Measurements from ENCODE around the gene MYOD1. TPM values are rescaled to one million over a fixed set of nuclear protein-coding genes. Genes with fewer than 3 reads are reported as not detected.

Gene MYOD1
- total RNA-seq, 2 donors from 2014 or later, result not detected

DNA sequence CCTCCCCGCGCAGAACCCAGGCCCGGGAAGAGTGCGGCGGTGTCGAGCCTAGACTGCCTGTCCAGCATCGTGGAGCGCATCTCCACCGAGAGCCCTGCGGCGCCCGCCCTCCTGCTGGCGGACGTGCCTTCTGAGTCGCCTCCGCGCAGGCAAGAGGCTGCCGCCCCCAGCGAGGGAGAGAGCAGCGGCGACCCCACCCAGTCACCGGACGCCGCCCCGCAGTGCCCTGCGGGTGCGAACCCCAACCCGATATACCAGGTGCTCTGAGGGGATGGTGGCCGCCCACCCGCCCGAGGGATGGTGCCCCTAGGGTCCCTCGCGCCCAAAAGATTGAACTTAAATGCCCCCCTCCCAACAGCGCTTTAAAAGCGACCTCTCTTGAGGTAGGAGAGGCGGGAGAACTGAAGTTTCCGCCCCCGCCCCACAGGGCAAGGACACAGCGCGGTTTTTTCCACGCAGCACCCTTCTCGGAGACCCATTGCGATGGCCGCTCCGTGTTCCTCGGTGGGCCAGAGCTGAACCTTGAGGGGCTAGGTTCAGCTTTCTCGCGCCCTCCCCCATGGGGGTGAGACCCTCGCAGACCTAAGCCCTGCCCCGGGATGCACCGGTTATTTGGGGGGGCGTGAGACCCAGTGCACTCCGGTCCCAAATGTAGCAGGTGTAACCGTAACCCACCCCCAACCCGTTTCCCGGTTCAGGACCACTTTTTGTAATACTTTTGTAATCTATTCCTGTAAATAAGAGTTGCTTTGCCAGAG lies 2.0 kb downstream of the MYOD1 start:
- WGBS, 2 donors, result 7 to 14% methylated on average over 21 to 56 of the region's 56 CpGs
- intact Hi-C loops (cut with DNase I), result no loop called here
- peaks cover 0 to 25% of the 10 kb centered on the region in 2 donors for H3K27me3 ChIP-seq
- H3K9me3 ChIP-seq, result no peaks in the 10 kb centered on the region
- peaks cover 32% of the 10 kb centered on the region for H3K4me1 ChIP-seq
- no peaks in the 10 kb centered on the region for H3K36me3 ChIP-seq (replicated peaks in 1 of 2; ENCODE audit: insufficient read depth in 1 of 2, low read depth in 2 of 2)
- ATAC-seq (no peak), DNase-seq (no peak)
- H3K4me3 ChIP-seq, result no peak overlapping the region
- TF ChIP-seq CTCF (IDR thresholded peaks at IDR 0.05) (no peak), POLR2A (IDR thresholded peaks at IDR 0.05) (no peak)
- no peak overlapping the region for H3K27ac ChIP-seq

DNA sequence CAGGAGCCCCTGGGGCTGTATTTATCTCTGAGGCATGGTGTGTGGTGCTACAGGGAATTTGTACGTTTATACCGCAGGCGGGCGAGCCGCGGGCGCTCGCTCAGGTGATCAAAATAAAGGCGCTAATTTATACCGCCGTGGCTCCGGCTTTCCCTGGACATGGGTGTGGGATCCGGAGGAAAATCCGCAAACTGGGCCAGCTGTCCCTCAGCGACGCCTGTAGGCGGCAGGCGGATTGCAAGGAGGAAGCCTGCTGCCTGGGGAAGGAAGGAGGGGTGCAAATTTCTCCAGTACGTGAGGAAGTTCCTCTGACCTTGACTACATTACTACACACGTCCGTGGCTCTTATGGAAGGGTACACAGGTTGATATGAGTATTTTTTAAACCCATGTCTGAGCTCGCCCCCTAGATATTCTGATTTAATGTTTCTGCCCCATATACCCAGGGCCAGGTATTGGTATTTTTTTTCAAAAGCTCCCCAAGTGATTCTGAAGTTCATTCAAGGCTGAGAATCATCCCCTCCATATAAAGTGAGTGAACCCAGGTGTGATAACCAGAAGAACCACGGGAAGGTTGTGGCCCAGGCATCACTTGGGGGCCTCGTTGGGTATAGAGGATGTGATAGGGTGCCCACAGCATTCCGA lies 2.8 kb downstream of the MYOD1 start:
- peak in 3 of 7 experiments; percentile 20 to 24 (median 21) for TF ChIP-seq CTCF (IDR thresholded peaks at IDR 0.05)
- TF ChIP-seq POLR2A (IDR thresholded peaks at IDR 0.05), result no peak
- Histone ChIP-seq H3K9me3 (no peaks in the 10 kb centered on the region), H3K4me3 (no peak overlapping the region), H3K4me1 (peaks cover 32% of the 10 kb centered on the region), H3K27ac (no peak overlapping the region), H3K27me3 (peaks cover 0 to 25% of the 10 kb centered on the region in 2 donors), H3K36me3 (replicated peaks in 1 of 2; ENCODE audit: insufficient read depth in 1 of 2, low read depth in 2 of 2) (no peaks in the 10 kb centered on the region)
- DNase-seq (peak in 1 of 4 donors; percentile 22), ATAC-seq (no peak)
- 11 to 13% methylated on average over 15 to 25 of the region's 25 CpGs for WGBS, 2 donors
- intact Hi-C loops (cut with DNase I), result no loop called here

- Histone ChIP-seq H3K36me3 (replicated peaks in 1 of 2; ENCODE audit: insufficient read depth in 1 of 2, low read depth in 2 of 2) (no peaks in the 10 kb centered on the region), H3K9me3 (no peaks in the 10 kb centered on the region), H3K27me3 (peaks cover 0 to 21% of the 10 kb centered on the region in 2 donors), H3K4me3 (no peak overlapping the region), H3K27ac (no peak overlapping the region), H3K4me1 (peaks cover 28% of the 10 kb centered on the region)
- no peak for ATAC-seq
- intact Hi-C loops (cut with DNase I), result no loop called here
- no peak for TF ChIP-seq CTCF (IDR thresholded peaks at IDR 0.05)
- TF ChIP-seq POLR2A (IDR thresholded peaks at IDR 0.05), result no peak
- DNase-seq, result no peak
- 48 to 51% methylated on average over 10 of the region's 10 CpGs for WGBS, 2 donors
Measured at GRCh38 chr11:17724020-17724908, 4.9 kb downstream of the MYOD1 start.

GRCh38 chr11:17725174-17725573 lies 5.8 kb downstream of the MYOD1 start:
- no peaks in the 10 kb centered on the region for H3K9me3 ChIP-seq
- intact Hi-C loops (cut with DNase I), result loop anchor here (5.0 kb wide), 1 partner anchor 252 kb away; no protein-coding TSS in a partner anchor
- no peaks in the 10 kb centered on the region for H3K36me3 ChIP-seq (replicated peaks in 1 of 2; ENCODE audit: insufficient read depth in 1 of 2, low read depth in 2 of 2)
- DNase-seq (no peak), ATAC-seq (no peak)
- peaks cover 19% of the 10 kb centered on the region for H3K4me1 ChIP-seq
- no peak for TF ChIP-seq CTCF (IDR thresholded peaks at IDR 0.05)
- TF ChIP-seq POLR2A (IDR thresholded peaks at IDR 0.05), result no peak
- H3K4me3 ChIP-seq, result no peak overlapping the region
- H3K27ac ChIP-seq, result no peak overlapping the region
- 60 to 80% methylated on average over 2 of the region's 2 CpGs for WGBS, 2 donors
- H3K27me3 ChIP-seq, result peaks cover 0 to 18% of the 10 kb centered on the region in 2 donors
